Measurements from ENCODE around the gene SVEP1. TPM values are rescaled to one million over a fixed set of nuclear protein-coding genes. Genes with fewer than 3 reads are reported as not detected.

The SVEP1 gene
- total RNA-seq, 1 donor from 2014 or later, result 0.10 TPM

DNA sequence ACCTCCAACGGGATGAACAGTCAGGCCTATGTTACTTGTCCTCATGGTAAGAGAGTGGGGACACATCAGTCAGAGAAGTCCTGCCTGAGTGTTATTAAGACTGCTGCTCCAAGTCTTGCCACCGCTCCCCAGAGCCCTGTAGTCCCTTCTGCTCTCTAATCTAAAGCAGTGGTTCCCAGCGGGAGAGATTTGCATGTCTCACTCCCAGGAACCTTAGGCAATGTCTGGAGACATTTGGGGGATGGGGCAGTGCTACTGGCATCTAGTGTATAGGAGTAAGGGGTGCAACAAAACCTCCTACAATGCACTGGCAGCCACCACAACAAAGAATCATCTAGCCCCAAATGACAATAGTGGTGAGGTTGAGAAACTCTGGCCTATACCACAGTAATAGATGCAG is 2.6 kb upstream of the SVEP1 start:
- no peak for DNase-seq
- H3K4me1 Mint-ChIP-seq (ENCODE audit: low read depth, unreplicated experiment), result peaks cover 5% of the 10 kb centered on the region
- TF ChIP-seq, protein P1, sequence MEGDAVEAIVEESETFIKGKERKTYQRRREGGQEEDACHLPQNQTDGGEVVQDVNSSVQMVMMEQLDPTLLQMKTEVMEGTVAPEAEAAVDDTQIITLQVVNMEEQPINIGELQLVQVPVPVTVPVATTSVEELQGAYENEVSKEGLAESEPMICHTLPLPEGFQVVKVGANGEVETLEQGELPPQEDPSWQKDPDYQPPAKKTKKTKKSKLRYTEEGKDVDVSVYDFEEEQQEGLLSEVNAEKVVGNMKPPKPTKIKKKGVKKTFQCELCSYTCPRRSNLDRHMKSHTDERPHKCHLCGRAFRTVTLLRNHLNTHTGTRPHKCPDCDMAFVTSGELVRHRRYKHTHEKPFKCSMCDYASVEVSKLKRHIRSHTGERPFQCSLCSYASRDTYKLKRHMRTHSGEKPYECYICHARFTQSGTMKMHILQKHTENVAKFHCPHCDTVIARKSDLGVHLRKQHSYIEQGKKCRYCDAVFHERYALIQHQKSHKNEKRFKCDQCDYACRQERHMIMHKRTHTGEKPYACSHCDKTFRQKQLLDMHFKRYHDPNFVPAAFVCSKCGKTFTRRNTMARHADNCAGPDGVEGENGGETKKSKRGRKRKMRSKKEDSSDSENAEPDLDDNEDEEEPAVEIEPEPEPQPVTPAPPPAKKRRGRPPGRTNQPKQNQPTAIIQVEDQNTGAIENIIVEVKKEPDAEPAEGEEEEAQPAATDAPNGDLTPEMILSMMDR (IDR thresholded peaks at IDR 0.05; ENCODE audit: partially characterized antibody, unreplicated experiment), result no peak
- no peak overlapping the region for H3K4me3 Mint-ChIP-seq (ENCODE audit: unreplicated experiment)
- peaks cover 10% of the 10 kb centered on the region for H3K9me3 Mint-ChIP-seq (ENCODE audit: unreplicated experiment)
- peaks cover 16% of the 10 kb centered on the region for H3K27me3 Mint-ChIP-seq (ENCODE audit: unreplicated experiment)
- H3K27ac Mint-ChIP-seq (ENCODE audit: unreplicated experiment), result no peak overlapping the region
- H3K36me3 Mint-ChIP-seq (ENCODE audit: unreplicated experiment), result no peaks in the 10 kb centered on the region

DNA sequence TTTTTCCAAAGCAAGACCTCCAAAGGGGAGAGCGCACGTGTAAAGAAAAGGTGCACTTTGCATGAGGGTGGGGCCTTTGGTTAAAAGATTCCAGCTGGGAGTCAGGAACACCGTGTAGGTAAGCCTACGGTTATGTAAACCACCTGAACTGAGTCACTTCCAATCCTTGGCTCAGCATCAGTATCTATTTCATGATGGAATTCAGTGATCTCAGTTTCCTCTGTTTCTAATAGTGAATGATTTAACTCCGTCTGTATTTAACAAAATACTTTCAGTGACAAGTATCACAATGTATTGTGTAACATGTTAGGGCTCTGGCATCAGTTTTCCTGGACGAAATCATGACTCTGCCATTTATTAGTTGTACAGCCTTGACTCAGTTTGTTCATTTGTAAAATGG is 1.3 kb upstream of the SVEP1 start:
- peak overlapping the region; percentile 34 for H3K4me3 Mint-ChIP-seq (ENCODE audit: unreplicated experiment)
- H3K27ac Mint-ChIP-seq (ENCODE audit: unreplicated experiment), result no peak overlapping the region
- peaks cover 16% of the 10 kb centered on the region for H3K27me3 Mint-ChIP-seq (ENCODE audit: unreplicated experiment)
- no peaks in the 10 kb centered on the region for H3K36me3 Mint-ChIP-seq (ENCODE audit: unreplicated experiment)
- DNase-seq, result no peak
- H3K4me1 Mint-ChIP-seq (ENCODE audit: low read depth, unreplicated experiment), result peaks cover 5% of the 10 kb centered on the region
- peaks cover 9% of the 10 kb centered on the region for H3K9me3 Mint-ChIP-seq (ENCODE audit: unreplicated experiment)
- TF ChIP-seq, protein P1 (IDR thresholded peaks at IDR 0.05; ENCODE audit: partially characterized antibody, unreplicated experiment), result no peak

DNA sequence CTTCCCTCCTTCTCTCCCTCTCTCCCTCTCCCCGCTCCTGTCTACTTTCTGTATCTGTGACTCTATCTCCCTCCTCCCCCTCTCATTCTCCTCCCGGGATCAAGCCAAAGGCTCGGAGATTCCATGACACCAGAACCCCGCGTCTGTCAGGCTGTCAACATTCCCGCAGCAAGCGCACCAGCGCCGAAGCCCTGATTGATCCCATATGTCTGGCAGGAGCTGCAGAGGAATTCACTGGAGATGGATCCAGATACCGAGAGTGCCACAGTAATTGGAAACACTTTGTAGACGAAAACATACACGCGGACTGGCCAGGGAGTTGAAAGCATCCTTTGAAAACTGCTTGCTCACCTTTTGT is 300 bp upstream of the SVEP1 start:
- H3K9me3 Mint-ChIP-seq (ENCODE audit: unreplicated experiment), result peaks cover 9% of the 10 kb centered on the region
- no peak overlapping the region for H3K27ac Mint-ChIP-seq (ENCODE audit: unreplicated experiment)
- peaks cover 5% of the 10 kb centered on the region for H3K4me1 Mint-ChIP-seq (ENCODE audit: low read depth, unreplicated experiment)
- peaks cover 16% of the 10 kb centered on the region for H3K27me3 Mint-ChIP-seq (ENCODE audit: unreplicated experiment)
- H3K4me3 Mint-ChIP-seq (ENCODE audit: unreplicated experiment), result peak overlapping the region; percentile 96
- peak; percentile 48 for DNase-seq
- TF ChIP-seq, protein P1 (IDR thresholded peaks at IDR 0.05; ENCODE audit: partially characterized antibody, unreplicated experiment), result no peak
- no peaks in the 10 kb centered on the region for H3K36me3 Mint-ChIP-seq (ENCODE audit: unreplicated experiment)

DNA sequence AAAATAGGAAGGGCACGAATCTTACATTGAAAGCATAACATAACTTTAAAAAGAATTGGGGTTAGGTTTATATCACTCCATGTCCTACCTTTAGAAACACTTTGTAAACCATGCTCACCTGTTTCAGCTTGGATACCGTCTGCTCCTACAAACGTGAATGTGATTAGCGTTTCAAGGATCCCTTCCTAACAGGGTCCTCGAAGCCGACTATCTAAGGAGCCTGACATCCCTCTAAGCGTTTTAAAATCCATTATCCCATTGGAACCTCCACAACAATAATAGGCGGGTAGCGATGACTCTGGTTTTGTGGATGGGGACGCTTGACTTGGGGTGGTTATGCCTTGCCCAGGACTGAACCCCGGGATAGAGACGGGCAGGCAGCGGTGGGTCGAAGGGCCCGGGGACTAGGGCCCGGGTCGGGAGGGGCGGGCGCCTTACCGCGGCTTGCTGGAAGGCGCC is 937 bp downstream of the SVEP1 start:
- peak overlapping the region; percentile 95 for H3K4me3 Mint-ChIP-seq (ENCODE audit: unreplicated experiment)
- TF ChIP-seq, protein P1 (IDR thresholded peaks at IDR 0.05; ENCODE audit: partially characterized antibody, unreplicated experiment), result no peak
- no peaks in the 10 kb centered on the region for H3K36me3 Mint-ChIP-seq (ENCODE audit: unreplicated experiment)
- no peak for DNase-seq
- H3K9me3 Mint-ChIP-seq (ENCODE audit: unreplicated experiment), result peaks cover 9% of the 10 kb centered on the region
- H3K27ac Mint-ChIP-seq (ENCODE audit: unreplicated experiment), result no peak overlapping the region
- peaks cover 5% of the 10 kb centered on the region for H3K4me1 Mint-ChIP-seq (ENCODE audit: low read depth, unreplicated experiment)
- H3K27me3 Mint-ChIP-seq (ENCODE audit: unreplicated experiment), result peaks cover 16% of the 10 kb centered on the region

DNA sequence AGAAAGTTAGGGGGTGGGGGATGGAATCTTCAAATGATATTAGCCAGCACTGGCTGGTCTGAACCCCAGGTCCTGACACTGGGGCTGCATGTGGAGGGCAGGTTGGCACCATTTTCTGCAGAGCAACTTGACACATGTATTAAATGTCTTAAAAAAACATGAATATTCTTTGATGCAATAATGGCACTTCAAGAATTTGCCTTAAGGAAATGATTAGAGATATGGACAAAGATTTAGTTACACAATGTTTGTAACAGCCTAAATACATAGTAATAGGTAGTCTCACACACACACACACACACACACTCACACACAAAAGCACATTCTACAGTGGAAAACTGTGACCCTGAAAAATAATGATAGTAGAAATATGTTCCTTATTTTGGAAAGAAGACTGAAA is 3.6 kb downstream of the SVEP1 start:
- H3K9me3 Mint-ChIP-seq (ENCODE audit: unreplicated experiment), result peaks cover 7% of the 10 kb centered on the region
- no peaks in the 10 kb centered on the region for H3K36me3 Mint-ChIP-seq (ENCODE audit: unreplicated experiment)
- peaks cover 5% of the 10 kb centered on the region for H3K4me1 Mint-ChIP-seq (ENCODE audit: low read depth, unreplicated experiment)
- peaks cover 16% of the 10 kb centered on the region for H3K27me3 Mint-ChIP-seq (ENCODE audit: unreplicated experiment)
- no peak overlapping the region for H3K27ac Mint-ChIP-seq (ENCODE audit: unreplicated experiment)
- no peak for DNase-seq
- H3K4me3 Mint-ChIP-seq (ENCODE audit: unreplicated experiment), result no peak overlapping the region
- TF ChIP-seq, protein P1 (IDR thresholded peaks at IDR 0.05; ENCODE audit: partially characterized antibody, unreplicated experiment), result no peak
